DMS 273 treated with DMSO at 0.1 percent for 48 hours (cell line): ENCODE measurements around the gene ZNF414.

Experiments
- DNase-seq: peaks from one replicate; lab custom pipeline; 2025; lab: John Stamatoyannopoulos, UW

ZNF414 gene

DNA sequence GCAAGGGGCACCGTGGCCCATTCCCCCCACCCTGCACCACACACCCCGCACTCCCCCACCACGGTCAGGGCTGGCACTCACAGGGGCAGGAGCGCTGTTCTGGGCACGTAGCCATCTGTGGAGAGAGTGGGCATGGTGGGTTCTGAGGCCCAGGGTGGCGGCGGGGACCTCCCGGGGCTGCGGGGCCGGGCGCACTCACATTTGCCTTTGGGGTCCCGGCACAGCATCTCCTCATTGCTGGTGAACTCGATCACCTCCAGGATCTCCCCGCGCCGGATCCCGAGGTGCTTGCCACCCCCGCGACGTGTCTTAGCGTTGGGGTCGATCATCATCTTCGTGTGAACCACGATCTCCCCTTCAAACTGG, 23.6 kb downstream of the ZNF414 start:
- DNase-seq, result no peak

DNA sequence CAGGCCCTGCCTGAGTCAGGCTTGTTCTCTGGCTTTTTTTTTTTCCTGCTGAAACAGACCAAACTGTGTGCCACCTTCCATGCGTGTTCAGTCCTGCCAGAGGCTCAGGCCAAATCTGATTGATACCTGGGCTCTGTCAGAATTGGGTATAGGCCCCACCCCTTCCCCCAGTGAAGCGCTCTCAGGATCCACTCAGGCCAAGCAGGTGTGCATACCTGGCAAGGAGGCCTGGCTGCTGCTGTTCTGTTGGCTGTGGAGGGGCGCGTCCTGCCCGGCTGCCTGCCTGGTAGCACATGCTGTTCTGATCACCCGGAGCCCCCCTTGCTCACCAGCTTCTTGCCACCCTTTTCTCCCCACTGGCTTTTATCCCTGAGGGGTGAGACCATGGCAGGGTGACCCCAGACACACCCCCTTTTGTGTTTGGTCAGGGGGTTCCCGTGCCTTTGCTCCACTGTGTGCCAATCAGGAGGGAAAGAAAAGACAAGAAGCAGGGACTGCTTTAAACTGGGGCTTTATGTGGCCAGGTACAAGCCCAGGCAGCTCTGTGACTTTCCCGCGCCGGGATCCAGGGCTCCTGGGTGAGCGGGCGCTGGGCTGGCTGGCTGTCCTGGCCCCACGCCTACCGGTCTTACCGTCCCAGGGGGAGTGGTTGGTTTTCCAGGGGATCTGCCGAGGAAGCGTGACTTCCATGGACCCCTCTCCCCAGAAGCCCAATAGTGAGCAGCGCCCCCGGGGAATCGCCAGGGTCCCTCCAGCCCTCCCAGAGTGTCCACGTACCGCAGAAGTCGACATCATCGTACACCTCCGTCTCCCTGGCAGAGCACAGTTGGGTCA, 24.2 kb downstream of the ZNF414 start:
- DNase-seq, result no peak

DNA sequence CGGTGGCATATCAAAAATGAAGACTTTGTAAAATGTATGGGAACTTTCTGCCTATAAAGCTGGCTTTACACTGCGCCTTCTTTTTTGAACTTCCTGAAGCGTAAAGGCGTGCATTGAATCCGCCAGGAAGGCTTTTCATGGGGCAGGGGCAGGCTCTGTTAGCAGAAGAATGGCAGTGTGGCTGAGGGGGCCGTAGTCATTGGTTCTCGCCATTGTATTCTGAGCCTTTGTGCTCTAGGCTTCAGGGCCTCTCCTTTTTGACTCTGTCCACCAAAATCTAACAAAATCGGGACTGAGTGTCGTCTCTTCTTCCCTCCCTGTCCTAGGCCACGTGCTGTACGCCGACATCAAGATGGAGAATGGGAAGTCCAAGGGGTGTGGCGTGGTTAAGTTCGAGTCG, 25.6 kb downstream of the ZNF414 start:
- no peak for DNase-seq

DNA sequence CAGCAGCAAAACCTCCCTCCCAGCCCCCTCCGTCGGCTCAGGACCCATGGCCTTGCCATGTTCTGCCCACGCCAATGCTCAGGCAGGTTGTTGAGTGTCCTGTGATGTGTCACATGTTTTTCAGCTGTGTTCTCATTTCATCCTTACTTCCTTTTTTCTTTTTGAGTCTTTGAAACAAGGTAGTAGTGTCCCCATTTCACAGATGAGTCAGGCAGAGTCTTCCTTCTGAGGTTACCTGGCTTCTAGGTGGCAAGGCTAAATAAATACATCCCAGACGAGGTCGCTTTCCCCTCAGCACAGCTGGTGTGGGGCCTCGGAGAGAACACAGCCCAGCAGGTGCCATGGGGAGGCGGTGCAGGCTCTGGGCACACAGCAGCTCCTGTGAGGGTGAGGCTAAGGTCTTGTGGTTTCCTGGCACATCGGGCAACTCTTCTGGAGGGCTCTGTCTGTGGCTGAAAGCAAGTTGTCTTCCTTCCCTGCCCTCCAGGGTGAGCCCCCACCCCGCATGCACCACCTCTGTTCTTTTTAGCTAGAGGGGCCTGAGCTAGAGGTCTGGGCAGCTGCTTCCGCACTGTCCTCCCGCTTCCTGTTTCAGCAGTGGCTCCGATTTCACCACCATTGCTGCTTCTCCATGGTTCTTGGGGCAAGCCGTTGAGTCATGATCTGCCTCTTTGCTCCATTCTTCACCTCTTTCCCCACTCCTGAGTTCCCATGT, 26.7 kb downstream of the ZNF414 start:
- no peak for DNase-seq

DNA sequence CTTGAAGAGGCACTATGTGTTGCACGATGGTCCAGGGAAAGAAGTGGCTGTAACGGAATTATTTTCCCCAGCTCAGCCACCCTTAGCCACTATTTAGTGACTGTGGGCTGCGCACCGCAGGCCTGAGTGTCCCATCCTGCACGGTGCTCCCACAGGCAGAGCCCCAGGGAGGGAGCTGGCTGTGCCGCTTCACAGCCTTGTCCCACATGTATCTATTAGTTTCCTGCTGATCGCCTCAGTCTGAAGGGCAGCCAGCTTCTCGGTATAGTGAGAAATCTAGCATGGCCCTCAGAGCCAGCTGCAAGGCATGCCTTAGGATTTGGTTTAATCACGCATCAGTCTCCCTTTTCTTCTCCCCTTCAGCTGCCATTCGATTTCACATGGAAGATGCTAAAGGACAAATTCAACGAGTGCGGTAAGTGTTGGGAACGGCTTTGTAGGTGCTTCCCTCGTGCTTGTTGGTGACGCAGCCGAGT, 27.3 kb downstream of the ZNF414 start:
- no peak for DNase-seq

DNA sequence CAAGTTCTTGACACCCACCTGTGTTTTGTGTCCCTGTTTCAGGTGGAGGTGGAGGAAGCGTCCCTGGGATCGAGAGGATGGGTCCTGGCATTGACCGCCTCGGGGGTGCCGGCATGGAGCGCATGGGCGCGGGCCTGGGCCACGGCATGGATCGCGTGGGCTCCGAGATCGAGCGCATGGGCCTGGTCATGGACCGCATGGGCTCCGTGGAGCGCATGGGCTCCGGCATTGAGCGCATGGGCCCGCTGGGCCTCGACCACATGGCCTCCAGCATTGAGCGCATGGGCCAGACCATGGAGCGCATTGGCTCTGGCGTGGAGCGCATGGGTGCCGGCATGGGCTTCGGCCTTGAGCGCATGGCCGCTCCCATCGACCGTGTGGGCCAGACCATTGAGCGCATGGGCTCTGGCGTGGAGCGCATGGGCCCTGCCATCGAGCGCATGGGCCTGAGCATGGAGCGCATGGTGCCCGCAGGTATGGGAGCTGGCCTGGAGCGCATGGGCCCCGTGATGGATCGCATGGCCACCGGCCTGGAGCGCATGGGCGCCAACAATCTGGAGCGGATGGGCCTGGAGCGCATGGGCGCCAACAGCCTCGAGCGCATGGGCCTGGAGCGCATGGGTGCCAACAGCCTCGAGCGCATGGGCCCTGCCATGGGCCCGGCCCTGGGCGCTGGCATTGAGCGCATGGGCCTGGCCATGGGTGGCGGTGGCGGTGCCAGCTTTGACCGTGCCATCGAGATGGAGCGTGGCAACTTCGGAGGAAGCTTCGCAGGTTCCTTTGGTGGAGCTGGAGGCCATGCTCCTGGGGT, 28.2 kb downstream of the ZNF414 start:
- DNase-seq, result no peak

DNA sequence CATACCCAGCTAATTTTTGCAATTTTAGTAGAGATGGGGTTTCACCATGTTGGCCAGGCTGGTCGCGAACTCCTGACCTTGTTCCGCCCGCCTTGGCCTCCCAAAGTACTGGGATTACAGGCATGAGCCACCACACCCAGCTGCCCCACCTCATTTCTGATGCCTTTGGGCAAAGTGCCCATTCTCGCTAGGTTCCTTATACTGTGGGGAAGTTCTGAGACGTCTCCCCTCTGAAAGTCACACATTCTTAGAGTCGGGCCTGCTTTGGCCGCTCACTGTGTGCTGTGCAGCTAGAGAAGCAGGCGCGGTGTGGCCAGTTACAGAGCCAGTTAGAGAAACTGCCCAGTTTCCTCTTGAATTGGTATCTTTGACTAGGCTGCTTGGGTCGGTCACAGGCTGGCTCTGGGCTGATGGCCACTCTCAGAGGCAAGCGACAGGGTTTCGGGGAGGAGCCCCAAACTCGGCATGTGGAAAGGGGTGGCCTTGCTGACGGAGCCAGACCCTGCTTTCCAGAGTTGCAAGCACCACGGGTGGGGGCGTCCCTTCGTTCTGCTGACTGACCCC, 29.6 kb downstream of the ZNF414 start:
- no peak for DNase-seq

DNA sequence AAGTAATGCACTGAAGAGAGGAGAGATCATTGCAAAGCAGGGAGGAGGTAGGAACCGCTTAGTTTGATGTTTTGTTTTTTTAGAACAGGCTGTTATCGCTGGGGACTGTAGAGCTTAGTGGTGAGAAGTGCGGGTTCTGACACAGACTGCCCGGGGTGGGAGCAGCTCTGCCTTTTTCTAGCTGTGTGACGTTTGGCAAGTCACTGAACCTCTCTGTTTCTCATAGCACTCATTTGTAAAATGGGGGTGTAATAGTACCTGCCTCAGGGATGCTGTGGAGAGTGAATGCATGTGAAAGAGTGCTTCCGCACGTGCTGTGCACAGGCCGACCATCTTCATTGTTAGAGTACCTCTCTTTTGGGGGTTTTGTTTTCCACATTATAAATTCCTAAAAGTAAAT, 30.8 kb downstream of the ZNF414 start:
- no peak for DNase-seq

DNA sequence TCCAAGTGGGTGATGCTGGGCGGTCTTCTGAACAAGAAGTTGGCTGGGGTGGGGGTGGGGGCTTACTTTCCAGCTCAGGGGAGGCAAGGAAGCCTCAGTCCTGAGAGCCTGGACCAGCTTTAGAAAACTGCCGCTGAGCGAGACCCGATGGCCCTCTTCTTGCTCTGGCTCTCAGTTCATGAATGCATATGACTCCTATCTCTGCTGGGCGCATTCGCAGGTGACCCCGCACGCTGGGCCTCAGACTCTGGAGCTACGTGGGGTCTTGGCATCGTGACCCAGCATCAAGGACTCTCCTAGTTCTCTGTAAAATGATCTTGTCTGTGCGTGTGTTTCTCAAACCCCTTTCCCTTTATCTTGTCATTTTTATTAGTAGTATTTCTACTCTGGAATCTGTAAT, 31.3 kb downstream of the ZNF414 start:
- no peak for DNase-seq

DNA sequence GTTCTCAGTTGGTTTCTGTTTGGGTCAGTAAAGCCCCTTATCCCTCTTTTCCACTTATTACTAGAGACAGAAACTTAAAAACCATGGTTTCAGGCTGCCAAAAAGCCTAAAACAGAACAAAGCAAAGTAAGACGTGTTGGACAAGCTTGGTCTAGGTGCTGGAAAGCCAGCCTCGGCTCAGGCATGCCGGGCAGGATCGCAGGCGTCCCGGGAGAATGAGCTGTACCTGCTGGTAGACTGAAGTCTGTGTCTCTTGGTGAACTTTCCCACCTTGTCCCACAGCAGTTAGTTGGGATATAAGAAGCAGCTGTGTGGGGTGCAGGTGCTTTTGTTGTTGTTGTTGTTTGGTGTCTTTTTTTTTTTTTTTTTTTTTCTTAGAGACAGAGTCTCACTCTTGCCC, 32.4 kb downstream of the ZNF414 start:
- no peak for DNase-seq

DNA sequence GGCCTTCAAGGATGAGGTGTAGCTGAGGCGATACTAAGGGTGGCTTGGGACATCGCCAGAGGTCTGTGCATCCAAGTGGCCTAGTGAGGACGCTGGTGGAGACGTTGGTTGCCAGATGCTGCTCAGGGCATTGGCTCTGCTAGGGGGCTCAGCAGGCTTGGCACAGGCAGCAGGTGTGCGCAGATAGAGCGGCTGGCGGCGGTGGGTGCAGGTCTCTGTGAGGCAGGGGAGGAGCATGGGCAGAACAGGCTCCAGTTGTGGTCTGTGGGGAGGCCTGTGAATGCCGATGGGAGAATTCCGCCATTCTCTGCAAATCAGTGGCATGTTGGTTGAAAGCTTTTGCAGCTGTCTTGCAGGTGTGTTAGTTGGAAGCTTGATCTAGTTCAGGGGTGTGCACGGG, 32.8 kb downstream of the ZNF414 start:
- DNase-seq, result no peak

DNA sequence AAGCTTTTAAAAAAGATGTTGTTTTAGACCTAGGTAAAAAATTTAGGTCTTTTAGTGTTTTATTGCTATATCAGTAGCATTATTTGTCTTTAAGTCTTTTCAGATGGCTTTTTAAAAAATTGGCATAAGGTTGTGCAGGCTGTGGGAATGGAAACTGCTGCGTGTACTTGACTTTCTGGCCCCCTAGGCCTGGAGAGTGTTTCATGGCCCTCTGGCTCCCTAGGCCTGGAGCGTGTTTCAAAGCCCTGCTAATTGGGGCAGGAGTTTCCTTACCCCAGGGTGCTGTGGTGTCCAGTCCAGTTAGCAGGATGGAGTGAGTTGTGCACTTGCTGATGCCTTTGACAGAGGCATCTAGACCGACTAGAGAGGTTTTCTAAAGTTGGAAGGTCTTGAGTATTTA, 35.4 kb downstream of the ZNF414 start:
- DNase-seq, result no peak

DNA sequence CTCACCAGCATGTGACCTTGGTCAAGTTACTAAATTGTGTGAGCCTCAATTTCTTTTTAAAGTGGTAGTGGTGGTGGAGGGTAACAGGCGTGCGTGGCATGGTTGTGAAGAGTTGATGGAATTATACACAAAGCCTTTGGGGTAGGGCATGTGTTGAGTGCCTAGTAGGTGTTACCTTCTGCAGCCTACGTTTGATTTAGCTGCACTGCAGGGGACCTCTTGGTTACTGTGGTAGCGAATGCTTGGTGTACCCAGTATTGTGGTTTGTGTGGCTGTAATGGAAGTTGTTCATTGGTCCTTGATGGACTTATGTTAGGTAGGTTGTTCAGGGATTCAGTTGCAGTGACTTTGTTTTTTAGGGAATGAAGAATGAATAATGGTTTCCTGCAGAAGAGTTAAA, 36.1 kb downstream of the ZNF414 start:
- no peak for DNase-seq

DNA sequence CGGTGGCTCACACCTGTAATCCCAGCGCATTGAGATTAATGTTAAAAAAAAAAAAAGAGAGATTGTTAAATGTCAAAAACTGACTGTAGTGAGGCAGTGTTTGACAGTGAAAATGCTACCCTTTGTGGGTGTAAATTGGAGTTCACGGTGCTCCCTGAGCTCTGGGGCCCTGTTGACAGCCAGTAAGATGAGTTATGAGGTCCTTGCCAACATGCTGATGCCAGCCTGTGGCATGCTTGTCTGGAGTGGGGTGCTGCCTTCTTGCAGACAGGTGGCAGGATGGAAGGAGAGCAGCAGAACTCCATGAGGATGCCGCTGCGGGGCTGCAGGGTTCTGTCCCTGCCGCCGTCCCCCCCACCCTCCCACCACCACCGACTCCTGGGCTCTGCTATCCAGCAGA, 37.4 kb downstream of the ZNF414 start:
- no peak for DNase-seq

DNA sequence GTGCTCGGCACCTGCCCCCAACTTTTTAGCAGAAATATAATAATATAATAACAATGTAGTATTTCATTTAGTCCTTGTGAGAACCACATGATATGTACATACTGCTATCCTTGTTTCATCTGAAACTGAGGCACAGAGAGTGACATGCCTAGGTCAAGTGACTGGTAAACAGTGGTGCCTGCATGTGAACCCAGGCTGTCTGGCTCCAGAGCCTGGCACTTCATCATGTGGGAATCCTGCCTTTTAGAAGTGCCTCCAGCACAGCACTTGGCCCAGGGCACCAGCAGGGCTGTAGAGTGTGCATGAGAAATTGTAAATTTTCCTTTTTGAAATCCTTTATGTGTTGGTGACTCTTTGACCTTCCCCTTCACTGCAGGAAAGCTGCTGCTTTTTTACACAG, 39.0 kb downstream of the ZNF414 start:
- DNase-seq, result no peak

DNA sequence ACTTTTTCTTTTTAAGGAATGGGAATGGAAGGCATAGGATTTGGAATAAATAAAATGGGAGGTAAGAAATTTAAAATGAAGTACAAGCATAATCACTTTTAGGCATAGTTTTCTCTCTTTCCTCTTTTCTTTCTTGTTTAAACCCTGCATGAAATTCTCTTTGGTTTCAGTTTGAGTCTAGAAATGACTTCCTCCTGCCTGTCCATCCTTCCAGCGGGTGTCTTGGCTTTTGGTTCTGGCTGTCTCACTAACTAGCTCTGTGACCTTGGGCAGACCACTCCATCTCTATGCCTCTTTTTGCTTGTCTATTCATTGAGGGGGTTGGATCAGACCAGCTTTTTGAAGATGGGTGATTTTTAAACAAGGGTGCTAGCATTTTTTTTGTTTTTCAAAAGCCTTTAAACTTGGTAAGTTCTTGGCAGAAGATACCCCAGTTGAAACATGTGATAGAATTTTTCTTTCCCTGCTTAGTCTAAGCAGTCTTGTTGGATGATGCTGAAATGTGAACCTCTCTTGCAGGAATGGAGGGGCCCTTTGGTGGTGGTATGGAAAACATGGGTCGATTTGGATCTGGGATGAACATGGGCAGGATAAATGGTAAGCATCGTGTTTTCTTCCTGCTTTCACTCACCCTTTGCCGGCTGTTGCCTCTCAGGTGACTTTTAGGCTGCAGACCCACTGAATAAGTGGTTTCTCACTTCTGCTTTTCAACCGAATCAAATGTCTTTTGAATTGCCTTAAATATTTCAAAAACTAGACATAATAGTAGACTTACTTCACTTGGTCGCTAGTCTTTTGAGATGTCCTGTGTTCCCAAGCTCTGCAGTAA, 40.1 kb downstream of the ZNF414 start:
- no peak for DNase-seq

DNA sequence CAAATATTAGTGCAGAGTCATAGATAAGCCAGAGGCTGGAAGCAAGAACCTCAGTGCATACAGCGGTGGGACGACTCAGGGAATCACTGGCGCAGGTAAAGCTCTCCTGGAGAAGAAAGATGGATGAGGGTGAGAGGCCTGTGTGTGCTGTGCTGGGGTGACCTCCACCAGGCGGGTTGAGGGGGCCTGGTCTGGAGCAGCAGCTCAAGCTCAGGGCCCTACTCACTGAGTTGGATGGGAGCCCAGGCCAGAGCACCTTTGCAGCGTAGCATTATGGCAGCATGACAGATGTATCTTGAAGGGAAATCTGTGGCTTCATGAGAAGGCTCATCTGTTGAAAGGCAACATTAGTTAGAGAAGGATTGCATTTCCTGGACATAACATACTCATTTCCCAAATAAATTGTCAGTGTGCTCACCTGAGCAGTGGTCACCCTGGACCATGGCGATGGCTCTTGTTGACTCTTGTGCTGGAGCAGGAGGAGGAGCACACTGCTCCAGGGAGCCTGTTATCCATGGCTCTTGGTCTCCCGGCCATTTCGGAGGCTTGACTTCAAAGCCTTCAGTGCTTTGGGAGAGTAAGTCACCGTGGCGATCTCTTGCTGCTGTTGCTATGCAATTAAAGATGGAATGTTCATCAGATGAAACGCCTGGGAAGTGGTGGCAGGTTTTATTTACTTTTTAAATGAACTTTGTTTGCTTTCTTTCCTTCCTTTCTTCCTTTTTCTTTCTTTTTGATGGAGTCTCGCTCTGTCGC, 44.2 kb downstream of the ZNF414 start:
- DNase-seq, result no peak

DNA sequence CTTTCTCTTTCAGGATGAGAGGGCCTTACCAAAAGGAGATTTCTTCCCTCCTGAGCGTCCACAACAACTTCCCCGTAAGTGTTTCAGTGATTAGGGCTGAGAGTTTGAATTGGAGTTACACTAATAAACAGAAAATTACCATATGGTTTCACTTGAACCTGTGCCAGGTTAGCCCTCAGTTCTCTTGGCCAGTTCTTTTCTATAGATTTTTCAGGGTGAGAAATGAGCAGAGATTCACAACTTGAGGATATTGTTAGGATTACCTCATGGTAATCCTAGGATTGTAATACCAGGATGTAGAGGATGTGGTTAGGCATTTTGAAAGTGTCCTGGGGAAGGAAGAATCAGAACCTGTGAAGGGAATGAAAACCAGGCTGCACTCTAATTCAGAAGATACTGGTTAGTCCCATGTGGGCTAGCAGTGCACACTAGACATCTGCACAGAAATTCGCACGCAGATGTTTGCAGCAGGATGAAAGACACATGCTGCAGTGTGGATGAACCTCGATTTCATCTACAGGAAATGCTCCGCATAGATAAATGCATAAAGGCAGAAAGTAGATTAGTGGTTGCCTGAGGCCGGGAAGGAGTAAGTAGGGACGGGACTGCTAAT, 45.1 kb downstream of the ZNF414 start:
- DNase-seq, result no peak

DNA sequence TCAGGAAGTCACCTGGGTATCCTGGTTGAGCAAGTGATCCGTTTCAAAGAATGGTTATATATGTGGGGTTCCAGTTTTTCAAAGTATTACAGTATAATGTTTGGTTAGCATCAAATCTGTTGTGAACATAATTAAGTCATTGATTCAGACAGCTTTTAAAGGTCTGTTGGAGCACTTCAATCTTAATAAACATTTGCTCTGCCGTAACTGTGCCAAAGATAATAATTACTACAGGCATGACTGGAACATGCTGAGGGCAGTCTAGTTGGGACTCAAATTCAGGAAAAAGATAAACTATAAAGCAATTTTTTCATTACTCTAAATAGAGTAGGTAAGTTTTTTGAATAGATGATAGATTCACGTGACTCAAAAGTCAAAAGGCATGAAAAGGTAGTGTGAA, 45.8 kb downstream of the ZNF414 start:
- DNase-seq, result no peak

DNA sequence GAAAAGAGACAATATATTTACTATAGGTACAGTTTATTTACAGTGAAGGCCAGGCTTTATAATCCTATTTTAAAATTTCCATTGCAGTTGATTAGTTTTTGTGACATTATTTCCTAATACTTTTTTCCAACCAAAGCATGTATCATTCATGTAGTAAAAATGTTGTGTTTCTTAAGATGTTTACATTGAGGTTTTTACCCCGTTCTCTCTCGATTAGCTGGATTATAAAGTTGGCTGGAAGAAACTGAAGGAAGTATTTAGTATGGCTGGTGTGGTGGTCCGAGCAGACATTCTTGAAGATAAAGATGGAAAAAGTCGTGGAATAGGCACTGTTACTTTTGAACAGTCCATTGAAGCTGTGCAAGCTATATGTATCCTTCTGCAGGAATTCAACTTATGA, 47.9 kb downstream of the ZNF414 start:
- DNase-seq, result no peak
